Left lung (tissue), 10 donors: Measurements from ENCODE around the gene C16orf87. TPM values are rescaled to one million over a fixed set of nuclear protein-coding genes. Genes with fewer than 3 reads are reported as not detected.

Experiments used
- ATAC-seq: fragments of 200-7000 bp; cut with Tn5 transposase; one replicate; pipeline ENCODE4 v1.9.1; 2020; ENCODE audit warnings: moderate library complexity
- DNase-seq, 4 donors: peaks; one replicate each; pipeline ENCODE4 v3.0.0-alpha.2; 2013 to 2020
- H3K27ac ChIP-seq, 2 donors: fragments of 200-600 bp; sonication (generic) in 1 of 2; one replicate each; pipeline versions ENCODE4 v1.5.0 to v1.8.0; 2020 to 2021
- H3K27me3 ChIP-seq, 2 donors: fragments of 200-600 bp; sonication (generic) in 1 of 2; one replicate each; pipeline versions ENCODE4 v1.5.0 to v1.8.0; 2020 to 2021
- H3K36me3 ChIP-seq, 2 donors: fragments of 200-600 bp; sonication (generic) in 1 of 2; one replicate each; pipeline versions ENCODE4 v1.5.0 to v1.8.0; 2020 to 2021
- H3K4me1 ChIP-seq, 2 donors: fragments of 200-600 bp; one replicate each; pipeline ENCODE4 v1.8.0; 2021
- H3K4me3 ChIP-seq, 2 donors: fragments of 200-600 bp; sonication (generic) in 1 of 2; one replicate each; pipeline versions ENCODE4 v1.5.0 to v1.8.0; 2020 to 2021; ENCODE audit warnings: mild to moderate bottlenecking in 1 of 2
- H3K9me3 ChIP-seq, 2 donors: fragments of 200-600 bp; sonication (generic) in 1 of 2; one replicate each; pipeline versions ENCODE4 v1.5.0 to v1.8.0; 2020 to 2021
- CTCF ChIP-seq, 2 donors: fragments of 200-600 bp; sonication (generic) in 1 of 2; IDR thresholded peaks; one replicate each; pipeline versions ENCODE4 v1.5.0 to v1.8.0; 2021; ENCODE audit warnings: antibody characterized with exemption in 2 of 2
- intact Hi-C, 2 donors: fragments of 100-400 bp; cut with DNase I; formaldehyde crosslinking; loops; one replicate each; pipeline versions ENCODE4 v1.11.2 to v1.14.2; 2022
- polyA plus RNA-seq, 6 donors: library from polyadenylated mRNA; unstranded; fragments of 120-200 nt; gene quantifications; one replicate each; pipeline ENCODE4 v1.2.1, GENCODE V29; 2013; ENCODE audit not compliant: insufficient read length in 6 of 6
- total RNA-seq, 2 donors: library from RNA; stranded (reverse); fragmentation: NEBNext Ultra II Directional; extraction: Animal tissue kit (Norgen Biotek cat#: 25700); gene quantifications; one replicate each; pipeline ENCODE4 v1.2.1, GENCODE V29; 2021
- donor health status: DM: no; HTN: yes; CAD: no.
- donor health status: DM: no; HTN: no; CAD: no.

The C16orf87 gene
- total and polyA plus RNA-seq, 8 donors = 6.2 to 23.2 (median 21.4) TPM

DNA sequence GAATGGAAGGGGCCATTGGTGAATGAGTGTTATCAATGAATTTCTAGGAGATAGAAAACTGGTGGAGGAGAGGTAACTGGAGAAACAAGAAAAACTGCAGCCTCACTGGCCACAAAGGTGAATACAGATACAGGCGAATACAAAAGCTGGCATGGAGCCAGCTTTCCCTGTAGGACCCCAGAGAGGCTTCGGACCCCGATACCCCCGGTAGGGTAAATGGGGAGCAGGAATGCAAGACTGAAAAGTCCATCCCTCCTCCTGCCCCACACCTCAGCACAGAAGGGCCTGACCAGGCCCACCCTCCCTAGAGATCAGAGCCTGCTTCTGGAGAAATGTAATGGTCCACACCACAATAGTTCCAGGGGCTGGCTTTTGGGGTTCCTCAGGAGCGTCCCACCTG, 78.0 kb downstream of the C16orf87 start:
- Histone ChIP-seq H3K27me3 (peaks cover 0 to 14% of the 10 kb centered on the region in 2 donors), H3K27ac (no peak overlapping the region), H3K36me3 (no peaks in the 10 kb centered on the region), H3K4me1 (no peaks in the 10 kb centered on the region), H3K9me3 (no peaks in the 10 kb centered on the region), H3K4me3 (no peak overlapping the region)
- intact Hi-C loops = no loop called here
- DNase-seq = no peak
- no peak for ATAC-seq
- TF ChIP-seq CTCF (IDR thresholded peaks at IDR 0.05) = no peak

DNA sequence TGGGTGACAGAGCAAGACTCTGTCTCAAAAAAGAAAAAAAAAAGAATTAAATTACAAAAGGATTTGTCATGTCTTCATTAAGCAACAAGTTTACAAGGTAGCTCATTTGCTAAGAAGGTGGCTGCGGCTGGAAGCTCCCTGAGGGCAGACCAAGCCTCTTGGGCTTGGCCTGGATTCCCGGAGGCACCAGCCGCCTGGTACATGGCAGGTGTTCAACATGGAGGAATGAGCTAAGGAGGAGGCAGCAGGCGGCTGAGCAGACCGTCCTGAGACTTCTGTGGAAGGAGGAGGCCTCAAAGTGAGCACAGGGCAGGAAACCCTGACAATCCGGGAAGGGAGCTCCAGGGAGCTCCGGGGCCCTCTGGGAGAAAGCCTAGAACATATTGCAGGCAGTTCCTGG, 79.6 kb downstream of the C16orf87 start:
- TF ChIP-seq CTCF (IDR thresholded peaks at IDR 0.05) = no peak
- ATAC-seq (no peak), DNase-seq (no peak)
- Histone ChIP-seq H3K36me3 (no peaks in the 10 kb centered on the region), H3K27ac (no peak overlapping the region), H3K4me1 (no peaks in the 10 kb centered on the region), H3K9me3 (no peaks in the 10 kb centered on the region), H3K4me3 (no peak overlapping the region), H3K27me3 (no peaks in the 10 kb centered on the region)
- intact Hi-C loops = no loop called here

- DNase-seq = no peak
- H3K9me3 ChIP-seq = no peaks in the 10 kb centered on the region
- H3K27ac ChIP-seq = no peak overlapping the region
- H3K27me3 ChIP-seq = no peaks in the 10 kb centered on the region
- intact Hi-C loops = no loop called here
- H3K4me1 ChIP-seq = peaks cover 0 to 9% of the 10 kb centered on the region in 2 donors
- no peak for TF ChIP-seq CTCF (IDR thresholded peaks at IDR 0.05)
- no peak overlapping the region for H3K4me3 ChIP-seq
- ATAC-seq = peak; percentile 19
- no peaks in the 10 kb centered on the region for H3K36me3 ChIP-seq
These were observed 81.9 kb downstream of the C16orf87 start for GRCh38 chr16:46748775-46749705.

- peak in 1 of 4 donors; percentile 13 for DNase-seq
These were observed 83.0 kb downstream of the C16orf87 start, which contains the start of gene MYLK3 for GRCh38 chr16:46747777-46748651. MYLK3 (minus strand) TSS chr16:46748344; CDS start chr16:46748193, 151 bp downstream.

More at GRCh38 chr16:46747777-46748651, 83.0 kb downstream of the C16orf87 start, which contains the start of gene MYLK3:
- Histone ChIP-seq H3K9me3 (no peaks in the 10 kb centered on the region), H3K4me3 (no peak within 1 kb of the TSS), H3K4me1 (peaks cover 0 to 20% of the 10 kb centered on the region in 2 donors), H3K27ac (no peak within 1 kb of the TSS), H3K27me3 (no peaks in the 10 kb centered on the region), H3K36me3 (no peaks in the 10 kb centered on the region)
- no peak for TF ChIP-seq CTCF (IDR thresholded peaks at IDR 0.05)
- intact Hi-C loops = no loop called here
- peak; percentile 16 for ATAC-seq
